GM19324 (cell line): Measurements from ENCODE around the gene UPP1.
"Not testable (repeated sequence)": the region's sequence is repeated elsewhere in the genome, so short reads cannot be mapped to it uniquely, and the experiment has no call there.

ENCODE experiments used
- ATAC-seq: cut with Tn5 transposase; IDR thresholded peaks from one replicate; pipeline ENCODE4 v1.9.1; 2021; ENCODE audit warnings: mild to moderate bottlenecking, moderate library complexity; ENCODE audit not compliant: unreplicated experiment, low FRiP score

The UPP1 gene

DNA sequence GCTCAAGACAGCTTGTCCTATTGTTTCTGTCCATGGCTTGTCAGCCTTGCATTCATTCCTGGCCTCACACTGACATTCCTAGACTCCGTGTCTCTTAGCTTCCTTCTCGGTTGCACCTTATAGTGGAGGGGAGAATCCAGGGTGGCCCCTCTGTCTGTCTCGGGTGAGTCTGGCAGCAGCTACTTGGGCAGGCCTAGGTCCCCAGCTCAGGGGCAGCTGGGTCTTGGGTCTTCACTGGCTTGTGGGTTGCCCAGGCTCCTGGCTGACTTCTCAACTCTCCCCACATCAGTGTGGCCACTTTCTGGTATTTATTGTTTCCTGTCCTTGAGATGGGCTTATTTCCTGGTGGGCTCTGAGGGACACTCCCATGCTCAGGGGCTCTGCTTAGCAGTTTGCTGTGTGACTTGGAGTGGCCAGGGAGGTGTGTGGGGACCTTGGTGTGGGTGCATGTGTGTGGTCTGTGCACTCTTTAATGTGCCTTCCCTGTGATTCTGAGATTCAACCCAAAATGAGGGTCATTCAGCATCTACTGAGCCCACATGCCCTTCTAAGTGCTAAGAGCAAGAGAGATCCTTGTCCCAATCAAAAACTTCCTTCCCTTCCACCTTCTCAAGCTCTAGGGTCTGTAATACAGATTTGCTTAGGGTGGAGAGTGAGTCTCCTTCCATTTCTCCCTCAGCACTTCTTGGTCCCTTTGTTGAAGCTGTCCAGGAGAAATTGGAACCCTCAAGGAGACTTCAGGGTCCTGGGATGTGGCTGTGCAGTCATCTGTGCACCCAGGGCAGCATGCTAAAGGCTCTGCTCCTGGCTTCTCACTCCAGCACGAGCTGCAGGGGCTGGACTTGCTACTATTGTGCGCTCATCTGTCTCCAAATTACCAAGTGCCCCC is 20.1 kb downstream of the UPP1 start:
- ATAC-seq, result no peak

DNA sequence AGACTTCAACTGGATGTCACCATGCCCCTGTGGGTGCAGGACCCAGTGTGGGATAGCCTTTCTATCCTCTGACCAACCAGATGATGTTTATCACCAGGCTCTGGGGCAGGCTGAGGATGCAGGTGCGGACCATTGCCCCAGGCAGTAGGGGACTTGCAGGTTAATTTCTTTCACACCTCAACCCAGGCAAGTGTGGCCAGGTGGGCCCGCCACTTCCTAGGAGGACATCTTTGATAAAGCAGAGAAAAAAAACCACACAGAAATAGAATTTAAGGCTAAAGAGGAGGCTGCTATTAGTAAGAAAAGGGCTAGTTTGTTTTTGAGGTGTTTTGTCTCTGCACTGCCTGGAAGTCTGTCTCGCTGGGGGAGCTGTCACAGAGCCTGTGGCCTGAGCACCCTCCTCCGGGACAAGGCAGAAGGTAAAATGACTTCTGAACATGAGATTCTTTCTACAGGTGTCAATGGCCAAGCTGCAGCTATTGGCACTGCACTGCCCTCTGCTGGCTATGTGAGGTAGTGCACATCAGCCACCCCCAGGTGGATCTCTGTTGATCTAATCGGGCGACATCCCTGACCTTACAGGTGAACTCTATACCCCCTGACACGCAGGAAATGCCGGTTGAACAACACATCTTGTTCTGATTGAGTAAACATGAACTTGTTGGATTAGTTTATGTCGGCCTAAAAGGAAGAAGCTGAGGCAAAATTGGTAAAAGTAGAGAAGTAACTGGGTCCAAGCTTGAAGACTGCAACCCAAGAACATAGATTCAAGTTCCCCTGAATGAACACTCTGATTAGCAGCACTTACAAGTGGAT is 21.0 kb downstream of the UPP1 start:
- peak; percentile 83 for ATAC-seq

DNA sequence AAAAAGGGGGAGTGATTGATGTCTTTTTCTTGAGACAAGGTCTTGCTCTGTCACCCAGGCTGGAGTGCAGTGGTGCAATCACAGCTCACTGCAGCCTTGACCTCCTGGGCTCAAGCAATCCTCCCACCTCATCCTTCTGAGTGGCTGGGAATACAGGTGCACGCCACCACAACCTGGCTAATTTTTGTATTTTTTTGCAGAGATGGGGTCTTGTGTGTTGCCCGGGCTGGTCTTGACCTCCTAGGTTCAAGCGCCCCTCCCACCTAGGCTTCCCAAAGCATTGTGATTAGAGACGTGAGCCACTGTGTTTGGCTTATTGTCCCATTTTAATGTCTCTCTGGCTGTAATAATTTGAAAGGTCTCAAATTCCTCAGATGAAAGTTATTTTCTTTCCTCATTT is 21.8 kb downstream of the UPP1 start:
- no peak for ATAC-seq

DNA sequence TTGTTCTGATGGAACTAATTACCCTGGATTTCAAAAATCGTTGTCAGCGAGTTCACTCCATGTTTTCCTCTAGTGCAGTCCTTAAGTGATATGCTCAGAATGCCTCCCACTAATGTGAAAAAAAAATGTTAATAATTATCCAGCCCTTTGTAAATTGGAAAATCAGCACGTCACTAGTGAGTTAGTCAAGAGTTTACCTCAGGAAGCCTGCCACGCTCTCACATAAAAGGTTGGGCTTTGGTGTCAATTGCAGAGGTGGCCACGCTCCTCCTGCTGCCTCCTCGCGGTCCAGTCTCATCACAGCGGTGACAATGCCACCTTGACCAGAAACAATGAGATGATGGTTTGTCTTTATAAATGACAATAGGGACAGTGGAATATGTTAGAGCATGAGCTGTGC is 22.5 kb downstream of the UPP1 start:
- ATAC-seq, result no peak

DNA sequence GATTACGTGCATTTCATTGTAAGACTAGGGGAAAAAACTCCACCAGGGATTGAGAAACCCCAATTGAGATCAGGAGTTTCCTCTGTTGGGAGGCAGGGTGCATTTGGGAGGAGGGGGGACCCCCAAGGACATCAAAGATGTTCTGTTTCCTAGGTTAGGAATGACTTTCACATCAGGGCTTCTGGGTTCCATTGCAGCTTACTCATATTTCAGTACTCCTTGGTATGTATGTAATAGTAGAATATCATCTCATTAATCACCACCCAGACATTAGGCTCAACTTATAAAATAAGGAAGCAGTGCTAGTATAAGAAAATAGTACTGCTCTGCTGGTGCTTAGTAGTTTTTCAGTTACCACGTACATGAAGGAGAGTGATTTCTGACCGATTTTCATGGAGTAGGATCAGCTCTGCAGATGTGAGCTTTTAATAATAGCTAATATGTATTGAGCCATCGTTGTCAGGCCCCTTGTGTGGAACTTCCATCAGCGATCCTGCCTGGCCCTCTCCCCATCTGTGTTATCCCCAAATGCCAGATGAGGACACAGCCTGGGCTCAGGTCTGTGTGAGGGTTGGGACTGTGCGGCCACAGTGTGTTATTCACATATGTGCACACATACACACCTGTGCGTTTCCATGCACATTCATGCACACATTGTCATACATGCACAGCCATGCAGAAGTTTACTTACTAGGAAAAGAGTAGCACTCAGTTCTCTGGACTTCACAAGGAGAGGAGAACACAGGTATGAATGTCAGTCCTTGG is 23.5 kb downstream of the UPP1 start:
- ATAC-seq, result no peak

DNA sequence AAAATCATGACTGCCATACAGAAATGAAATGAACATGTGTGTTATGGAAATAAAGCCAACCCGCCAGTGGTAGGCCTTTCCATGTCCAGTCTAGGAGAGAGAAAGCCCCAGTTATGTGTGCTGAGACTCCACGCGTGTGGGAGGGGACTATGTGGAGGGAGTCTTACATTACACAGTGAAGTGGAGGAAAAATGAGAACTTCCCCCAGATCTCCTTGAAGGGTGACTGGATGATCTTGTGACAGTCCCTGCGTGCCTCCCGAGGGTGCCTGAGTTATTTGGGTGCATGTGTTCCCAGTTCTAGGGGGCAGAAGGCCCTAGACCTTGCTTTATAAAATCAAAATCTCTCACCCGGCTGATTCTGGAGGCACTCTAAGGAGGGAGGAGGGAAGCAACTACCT is 24.2 kb downstream of the UPP1 start:
- no peak for ATAC-seq

DNA sequence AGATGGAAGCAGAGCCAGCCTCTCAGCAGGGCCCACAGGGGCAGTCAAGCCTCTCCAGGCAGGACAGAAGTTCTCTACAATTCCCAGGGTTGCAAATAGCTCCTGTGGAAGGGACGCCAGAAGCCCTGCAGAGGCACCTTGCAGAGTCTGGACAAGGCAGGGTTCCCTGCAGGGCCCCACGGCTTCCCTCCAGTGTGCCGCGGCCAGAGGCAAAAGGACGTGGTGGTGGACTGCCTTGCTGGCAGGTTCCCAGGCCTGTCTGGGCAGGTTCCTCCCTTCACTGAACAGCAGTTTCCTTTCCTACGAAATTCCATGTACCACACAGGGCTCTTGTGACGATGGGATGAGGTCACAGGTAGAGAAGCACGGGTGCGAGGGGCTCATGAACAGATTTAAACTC is 25.1 kb downstream of the UPP1 start:
- ATAC-seq, result no peak

DNA sequence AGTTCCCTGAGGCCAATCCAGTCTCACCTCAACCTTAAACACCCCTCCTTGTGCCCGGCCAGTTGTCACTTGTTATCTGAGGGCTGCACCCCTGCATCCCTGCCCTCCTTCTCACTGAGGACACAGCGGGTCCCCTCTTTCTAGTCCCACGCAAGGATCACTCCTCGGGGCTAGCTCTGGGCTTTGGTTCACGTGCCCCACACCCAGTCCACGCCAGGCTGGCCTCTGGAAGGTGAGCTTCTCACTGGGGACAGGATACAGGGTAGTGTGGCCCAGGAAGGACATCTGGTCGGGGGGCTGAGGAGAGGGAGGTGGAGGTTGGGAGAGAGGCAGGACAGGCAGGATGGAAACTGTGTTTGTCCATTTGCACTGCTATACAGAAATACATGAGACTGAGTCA is 25.5 kb downstream of the UPP1 start:
- no peak for ATAC-seq

DNA sequence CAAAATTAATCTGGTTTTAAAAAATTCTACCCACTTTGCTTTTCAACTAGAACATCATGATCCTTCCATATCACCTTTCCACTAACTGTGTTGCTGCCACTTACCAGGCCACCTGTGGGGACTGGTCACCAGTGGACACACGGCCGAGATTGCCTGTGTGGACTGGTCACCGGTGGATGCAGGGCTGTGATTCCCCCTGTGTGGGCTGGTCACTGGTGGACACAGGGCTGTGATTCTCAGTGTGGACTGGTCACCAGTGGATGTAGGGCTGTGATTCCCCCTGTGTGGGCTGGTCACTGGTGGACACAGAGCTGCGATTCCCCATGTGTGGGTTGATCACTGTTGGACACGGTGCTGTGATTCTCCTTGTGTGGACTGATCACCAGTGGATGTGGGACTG is 27.0 kb downstream of the UPP1 start:
- no peak for ATAC-seq

DNA sequence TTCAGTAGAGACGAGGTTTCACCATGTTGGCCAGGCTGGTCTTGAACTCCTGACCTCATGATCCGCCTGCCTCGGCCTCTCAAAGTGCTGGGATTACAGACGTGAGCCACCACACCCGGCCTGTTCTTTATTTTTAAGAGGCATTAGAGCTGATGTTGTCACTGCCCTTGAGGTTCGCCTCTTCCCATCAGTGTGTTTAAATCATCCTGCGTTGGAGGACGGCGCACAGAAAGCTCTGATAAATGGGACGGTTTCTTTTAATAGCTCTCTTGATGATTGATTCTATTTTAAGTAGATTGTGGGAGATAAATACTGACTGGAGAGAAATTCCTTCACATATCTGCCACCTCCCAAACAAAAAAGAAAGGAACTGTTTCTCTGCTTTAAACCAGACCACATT is 29.0 kb downstream of the UPP1 start:
- ATAC-seq, result no peak

DNA sequence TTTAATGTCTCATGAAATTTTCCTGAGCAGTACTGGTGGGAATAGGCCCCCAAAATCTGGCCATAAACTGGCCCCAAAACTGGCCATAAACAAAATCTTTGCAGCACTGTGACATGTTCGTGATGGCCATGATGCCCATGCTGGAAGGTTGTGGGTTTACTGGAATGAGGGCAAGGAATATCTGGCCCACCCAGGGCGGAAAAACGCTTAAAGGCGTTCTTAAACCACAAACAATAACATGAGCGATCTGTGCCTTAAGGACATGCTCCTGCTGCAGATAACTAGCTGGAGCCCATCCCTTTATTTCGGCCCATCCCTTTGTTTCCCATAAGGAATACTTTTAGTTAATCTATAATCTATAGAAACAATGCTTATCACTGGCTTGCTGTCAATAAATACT is 31.5 kb downstream of the UPP1 start:
- ATAC-seq, result not testable (repeated sequence)

DNA sequence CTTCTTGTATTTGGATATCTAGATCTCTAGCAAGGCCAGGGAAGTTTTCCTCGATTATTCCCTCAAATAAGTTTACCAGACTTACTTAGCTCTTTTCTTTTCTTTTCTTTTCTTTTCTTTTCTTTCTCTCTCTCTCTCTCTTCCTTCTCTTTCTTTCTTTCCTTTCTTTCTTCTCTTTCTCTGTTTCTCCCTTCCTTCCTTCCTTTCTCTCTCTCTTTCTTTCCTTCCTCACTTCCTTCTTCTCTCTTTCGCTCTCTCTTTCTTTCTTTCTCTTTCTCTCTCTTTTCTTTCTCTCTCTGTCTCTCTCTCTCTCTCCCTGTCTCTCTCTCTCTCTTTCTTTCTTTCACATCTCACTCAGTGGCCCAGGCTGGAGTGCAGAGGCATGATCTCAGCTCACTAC is 37.0 kb downstream of the UPP1 start:
- ATAC-seq, result no peak

DNA sequence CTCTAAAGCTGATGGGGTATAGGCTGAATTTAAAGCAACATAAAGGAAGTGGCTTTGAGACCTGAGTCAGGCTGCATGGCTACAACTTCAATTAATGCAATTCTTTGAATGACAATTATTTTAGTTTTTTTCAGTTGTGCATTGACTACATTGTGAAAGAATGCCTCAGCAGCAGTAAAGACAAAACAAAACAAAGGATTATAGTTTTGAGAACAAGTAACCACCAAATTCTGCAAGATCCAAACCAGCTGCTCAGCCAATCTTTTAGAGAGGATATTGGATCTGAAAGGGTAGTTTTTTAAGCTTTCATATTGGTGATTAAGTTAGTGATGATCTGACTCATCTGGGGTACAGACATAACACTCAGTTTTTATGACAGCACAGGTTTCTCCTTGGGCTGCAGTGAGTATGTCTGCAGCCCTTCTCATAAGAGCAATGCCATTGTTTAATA is 41.6 kb downstream of the UPP1 start:
- no peak for ATAC-seq

DNA sequence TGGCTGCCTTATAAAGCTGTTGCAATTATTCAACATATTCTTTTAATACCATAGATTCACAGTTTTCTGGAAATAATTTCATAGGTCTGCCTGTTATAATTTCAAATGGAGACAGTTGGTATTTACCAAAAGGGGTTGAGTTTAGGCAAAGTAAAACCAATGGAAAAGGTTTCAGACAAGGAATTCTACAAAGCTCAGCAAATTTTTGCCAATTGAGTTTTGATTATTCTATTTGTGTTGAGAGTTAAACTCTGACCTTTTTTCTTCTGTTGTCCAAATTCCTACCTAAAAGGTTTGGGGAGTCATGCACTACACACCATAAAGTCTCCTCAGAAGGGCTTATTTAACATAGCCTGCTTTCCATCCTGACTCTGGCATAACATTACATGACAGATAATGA is 43.7 kb downstream of the UPP1 start:
- ATAC-seq, result no peak

DNA sequence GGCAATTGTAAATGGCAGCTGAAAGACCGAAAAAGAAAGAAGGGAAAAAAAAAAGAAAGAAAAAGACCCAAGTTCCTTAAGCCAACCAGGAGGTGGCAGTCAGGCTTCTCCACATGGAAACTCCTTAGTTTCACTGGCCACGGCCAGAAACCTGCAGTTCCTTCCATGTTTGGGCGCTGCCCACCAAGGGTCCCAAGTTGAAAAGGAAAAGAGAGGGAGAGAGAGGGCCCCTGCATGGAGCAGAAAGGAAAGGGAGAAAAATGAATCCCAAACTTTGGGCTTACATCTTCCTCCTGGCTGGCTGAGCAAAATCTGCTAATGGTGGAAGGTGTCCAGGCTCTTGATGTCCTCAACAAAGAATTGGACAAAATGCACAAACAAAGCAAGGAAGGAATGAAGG is 50.4 kb downstream of the UPP1 start:
- no peak for ATAC-seq

DNA sequence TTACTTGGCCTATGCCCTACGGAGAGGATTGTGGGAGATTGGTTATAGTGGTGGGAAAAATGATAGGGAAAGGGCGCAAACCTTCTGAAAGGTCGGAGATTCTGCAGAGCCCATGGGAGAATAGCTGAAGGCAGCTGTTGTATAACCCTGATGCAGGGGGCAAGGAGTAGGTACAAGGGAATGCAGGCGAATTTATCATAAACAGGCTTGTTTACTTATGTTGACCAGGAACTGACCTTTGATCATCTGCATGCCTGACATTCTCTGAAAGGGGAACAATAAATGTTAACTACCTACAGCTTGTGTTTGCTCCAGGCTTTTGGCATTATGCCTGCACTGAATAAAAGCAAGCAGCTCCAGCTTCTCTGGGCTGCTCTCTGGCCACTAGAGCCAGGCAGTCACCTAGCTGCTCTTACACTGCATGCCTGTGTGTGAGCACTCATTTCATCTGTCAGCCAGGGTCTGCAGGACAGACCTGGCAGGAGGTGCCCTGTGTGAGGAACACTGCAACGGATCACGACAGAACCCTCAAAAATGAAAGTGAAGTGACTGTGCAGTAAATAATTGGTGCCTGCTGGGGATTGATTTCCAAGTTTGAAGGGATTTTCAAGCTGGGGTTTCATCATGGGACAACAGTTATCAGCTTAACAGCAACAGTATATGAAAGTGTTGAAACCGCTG is 51.1 kb downstream of the UPP1 start:
- ATAC-seq, result peak; percentile 67

DNA sequence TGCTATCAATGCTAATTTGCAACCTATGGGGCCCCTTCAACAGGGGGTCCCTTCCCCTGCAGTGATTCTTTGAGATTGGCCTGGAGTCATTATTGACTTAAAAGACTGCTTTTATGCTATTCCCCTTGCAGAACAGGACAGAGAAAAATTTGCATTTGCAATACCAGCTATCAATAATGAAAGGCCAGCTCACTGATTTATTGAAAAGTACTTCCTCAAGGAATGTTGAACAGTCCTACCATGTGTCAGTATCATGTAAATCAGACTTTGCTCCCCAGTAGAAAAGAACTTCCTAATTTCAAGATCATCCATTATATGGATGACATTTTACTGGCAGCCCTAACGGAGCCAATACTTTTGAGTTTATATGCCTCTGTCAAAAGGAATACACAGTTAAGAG is 52.5 kb downstream of the UPP1 start:
- ATAC-seq, result no peak

DNA sequence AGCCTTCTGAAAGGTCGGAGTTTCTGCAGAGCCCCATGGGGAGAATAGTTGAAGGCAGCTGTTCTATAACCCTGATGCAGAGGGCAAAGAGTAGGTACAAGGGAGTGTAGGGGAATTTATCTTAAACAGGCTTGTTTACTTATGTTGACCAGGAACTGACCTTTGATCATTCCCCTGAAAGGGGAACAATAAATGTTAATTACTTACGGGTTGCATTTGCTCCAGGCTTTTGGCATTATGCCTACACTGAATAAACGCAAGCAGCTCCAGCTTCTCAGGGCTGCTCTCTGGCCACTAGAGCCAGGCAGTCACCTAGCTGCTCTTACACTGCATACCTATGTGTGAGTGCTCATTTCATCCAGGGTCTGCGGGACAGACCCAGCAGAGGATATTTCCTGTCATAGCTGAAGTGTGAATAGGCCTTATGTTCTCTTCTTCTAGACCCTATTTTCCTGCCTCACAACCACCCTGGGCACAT is 55.3 kb downstream of the UPP1 start:
- ATAC-seq, result no peak

DNA sequence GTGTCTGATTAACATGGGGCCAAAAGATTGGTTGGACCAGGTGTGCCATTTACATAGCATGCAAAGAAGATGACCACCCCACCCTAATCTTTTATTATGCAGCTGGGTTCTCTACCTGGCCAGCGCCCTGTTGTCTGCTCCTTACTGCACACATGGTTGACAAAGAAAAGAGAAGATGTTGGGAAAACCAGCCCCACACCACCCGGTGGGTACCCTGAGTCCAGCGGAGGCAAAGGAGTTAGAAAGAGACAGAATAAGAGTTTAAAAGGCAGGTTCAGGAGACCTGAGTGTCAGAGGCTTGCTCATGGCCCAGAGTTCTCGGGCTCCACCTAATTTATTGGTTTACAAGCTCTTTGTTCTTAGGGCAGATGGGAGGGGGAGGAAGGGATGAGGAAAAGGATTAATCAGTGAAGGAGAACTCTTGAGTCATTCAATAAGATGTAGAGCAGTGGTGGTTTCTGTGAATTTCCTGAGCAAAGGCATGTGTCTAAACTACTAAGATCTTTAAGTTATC is 58.1 kb downstream of the UPP1 start:
- no peak for ATAC-seq

DNA sequence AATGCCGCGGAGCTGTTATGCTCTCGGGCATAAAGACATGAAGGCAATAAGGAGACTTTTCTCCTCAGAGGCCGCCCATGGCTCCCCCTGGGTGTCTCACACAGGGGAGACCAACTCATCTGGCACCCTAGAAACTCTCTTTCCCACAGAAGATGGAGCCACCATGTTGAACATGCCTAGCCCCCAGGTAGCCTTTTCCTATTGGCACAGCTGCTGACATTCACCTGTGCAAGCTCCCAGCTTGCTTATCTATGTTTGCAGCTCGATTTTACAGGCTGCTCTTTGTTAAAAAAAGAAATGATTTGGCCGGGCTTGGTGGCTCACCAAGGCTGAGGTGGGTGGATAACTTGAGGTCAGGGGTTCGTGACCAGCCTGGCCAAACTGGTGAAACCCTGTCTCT is 58.6 kb downstream of the UPP1 start:
- not testable (repeated sequence) for ATAC-seq
